HepG2 (cell line): ENCODE measurements around the gene LEAP2. TPM values are rescaled to one million over a fixed set of nuclear protein-coding genes. Genes with fewer than 3 reads are reported as not detected.

Source experiments
- ADNP ChIP-seq: sonication (generic); formaldehyde crosslinking; IDR thresholded peaks from 2 replicates; pipeline ENCODE4 v1.4.0; 2020; ENCODE audit warnings: missing genetic modification reagents
- ASH2L ChIP-seq: fragments of 300-600, 200-600 bp; sonication (generic); IDR thresholded peaks from 2 replicates; pipeline ENCODE4 v1.7.0; 2017; ENCODE audit warnings: low read depth, mild to moderate bottlenecking, moderate library complexity, mixed read lengths, low read length; ENCODE audit not compliant: insufficient read length
- BHLHE40 ChIP-seq: IDR thresholded peaks from 2 replicates; pipeline ENCODE4 v1.6.1; 2011; ENCODE audit warnings: low read length, improper control_type of control experiment
- ETV5 ChIP-seq: IDR thresholded peaks from 2 replicates; pipeline ENCODE4 v1.6.1; 2018; ENCODE audit warnings: missing biosample characterization, missing genetic modification reagents, inconsistent platforms, borderline replicate concordance
- HES4 ChIP-seq: sonication (generic); formaldehyde crosslinking; IDR thresholded peaks from 2 replicates; pipeline ENCODE4 v1.9.0; 2021; ENCODE audit warnings: mild to moderate bottlenecking, missing genetic modification reagents, borderline replicate concordance
- JARID2 ChIP-seq: sonication (generic); formaldehyde crosslinking; IDR thresholded peaks from 2 replicates; pipeline ENCODE4 v1.8.1; 2023; ENCODE audit warnings: missing genetic modification reagents, inconsistent platforms; ENCODE audit not compliant: insufficient replicate concordance
- KDM2A ChIP-seq: sonication (generic); formaldehyde crosslinking; IDR thresholded peaks from 2 replicates; pipeline ENCODE4 v1.4.0; 2020; ENCODE audit warnings: low read depth, missing genetic modification reagents, borderline replicate concordance
- LBX2 ChIP-seq: sonication (generic); formaldehyde crosslinking; IDR thresholded peaks from 2 replicates; pipeline ENCODE4 v1.5.0; 2020; ENCODE audit warnings: missing genetic modification reagents, mild to moderate bottlenecking, borderline replicate concordance
- MIXL1 ChIP-seq: IDR thresholded peaks from 2 replicates; pipeline ENCODE4 v1.6.1; 2016
- NKX3-1 ChIP-seq: sonication (generic); formaldehyde crosslinking; IDR thresholded peaks from 2 replicates; pipeline ENCODE4 v1.5.0; 2020; ENCODE audit warnings: missing genetic modification reagents
- NRL ChIP-seq: sonication (generic); formaldehyde crosslinking; IDR thresholded peaks from 2 replicates; pipeline ENCODE4 v1.5.0; 2020; ENCODE audit warnings: missing genetic modification reagents, mild to moderate bottlenecking, moderate library complexity, borderline replicate concordance
- RBAK ChIP-seq: sonication (generic); formaldehyde crosslinking; IDR thresholded peaks from 2 replicates; pipeline ENCODE4 v1.5.1; 2020; ENCODE audit warnings: mild to moderate bottlenecking, missing genetic modification reagents
- SP140L ChIP-seq: sonication (generic); formaldehyde crosslinking; IDR thresholded peaks from 2 replicates; pipeline ENCODE4 v1.4.0; 2020; ENCODE audit warnings: missing genetic modification reagents, borderline replicate concordance
- TBX2 ChIP-seq: sonication (generic); formaldehyde crosslinking; IDR thresholded peaks from 2 replicates; pipeline ENCODE4 v1.5.0; 2020; ENCODE audit warnings: missing genetic modification reagents, mild to moderate bottlenecking, borderline replicate concordance
- TEAD3 ChIP-seq: optimal IDR thresholded peaks from 2 replicates; pipeline ENCODE3; 2016; ENCODE audit warnings: borderline replicate concordance
- TP53 ChIP-seq: sonication (generic); formaldehyde crosslinking; conservative IDR thresholded peaks from 2 replicates; pipeline ENCODE4 v1.4.0; 2020; ENCODE audit warnings: missing genetic modification reagents
- ZBTB10 ChIP-seq: sonication (generic); formaldehyde crosslinking; IDR thresholded peaks from 2 replicates; pipeline ENCODE4 v1.4.0; 2020; ENCODE audit warnings: missing genetic modification reagents, borderline replicate concordance
- ZFP90 ChIP-seq: sonication (generic); formaldehyde crosslinking; IDR thresholded peaks from 2 replicates; pipeline ENCODE4 v1.8.0; 2022; ENCODE audit warnings: missing genetic modification reagents, mild to moderate bottlenecking, inconsistent platforms, borderline replicate concordance
- ZNF232 ChIP-seq: sonication (generic); formaldehyde crosslinking; IDR thresholded peaks from 2 replicates; pipeline ENCODE4 v1.4.0; 2020; ENCODE audit warnings: missing genetic modification reagents, borderline replicate concordance
- ZNF281 ChIP-seq: sonication (generic); formaldehyde crosslinking; IDR thresholded peaks from 2 replicates; pipeline ENCODE4 v1.4.0; 2020; ENCODE audit warnings: missing genetic modification reagents, borderline replicate concordance
- ZNF350 ChIP-seq: sonication (generic); formaldehyde crosslinking; IDR thresholded peaks from 2 replicates; pipeline ENCODE4 v1.4.0; 2020; ENCODE audit warnings: mild to moderate bottlenecking, low read depth, missing genetic modification reagents, borderline replicate concordance
- ZNF468 ChIP-seq: sonication (generic); formaldehyde crosslinking; IDR thresholded peaks from 2 replicates; pipeline ENCODE4 v1.8.0; 2022; ENCODE audit warnings: mild to moderate bottlenecking, moderate library complexity, missing genetic modification reagents
- ZNF547 ChIP-seq: sonication (generic); formaldehyde crosslinking; IDR thresholded peaks from 2 replicates; pipeline ENCODE4 v1.5.1; 2020; ENCODE audit warnings: mild to moderate bottlenecking, missing genetic modification reagents
- ZNF83 ChIP-seq: sonication (generic); formaldehyde crosslinking; IDR thresholded peaks from 2 replicates; pipeline ENCODE4 v1.4.0; 2020; ENCODE audit warnings: missing genetic modification reagents, mild to moderate bottlenecking, borderline replicate concordance
- polyA plus RNA-seq, 8 experiments: library from polyadenylated mRNA; depleted of rRNA in 3 of 8; stranded (reverse) in 7 of 8; unstranded in 1 of 8; fragments of >200 nt; fragmentation: Illumina TruSeq in 4 of 8; extraction: Trizol in 4 of 8; gene quantifications; 2 replicates each; pipeline versions ENCODE4 v1.2.1 to v1.2.3, GENCODE V29; 2011 to 2016; ENCODE audit warnings: low read depth in 4 of 8, missing spikeins in 1 of 8, mixed read lengths in 1 of 8; ENCODE audit not compliant: insufficient read depth in 1 of 8
- total RNA-seq, 5 experiments: library from RNA; depleted of rRNA; stranded (reverse); fragments of >200 nt; fragmentation: Illumina TruSeq; extraction: Trizol; gene quantifications; 2 replicates each; pipeline ENCODE4 v1.2.3, GENCODE V29; 2016; ENCODE audit warnings: low read depth in 1 of 5

LEAP2 gene
- total and polyA plus RNA-seq, 2 of the 13 experiments (the other 11 are each of a cell fraction or from before 2014, with no cell fraction given), result 23.9 to 51.9 TPM

GRCh38 chr5:132829742-132830435 is 43.6 kb upstream of the LEAP2 start (continued):
- TF ChIP-seq ZNF350 (CRISPR knock-in tag), result no peak; the same call in 1 of the 2 replicates
- peak; percentile 26; the same call in 1 of the 2 replicates for TF ChIP-seq TBX2 (CRISPR knock-in tag)
- peak; percentile 58; the same call in 1 of the 2 replicates for TF ChIP-seq ZFP90
- no peak for TF ChIP-seq ZNF83 (CRISPR knock-in tag)
- peak; percentile 89 for TF ChIP-seq TP53 (CRISPR knock-in tag)
- TF ChIP-seq HES4 (CRISPR knock-in tag), result peak; percentile 55; the same call in 1 of the 2 replicates
- peak; percentile 62 for TF ChIP-seq BHLHE40
- TF ChIP-seq TEAD3 (CRISPR knock-in tag), result peak; percentile 41
- TF ChIP-seq MIXL1 (CRISPR knock-in tag), result no peak
- peak; percentile 82 for TF ChIP-seq KDM2A (CRISPR knock-in tag)
- TF ChIP-seq RBAK (CRISPR knock-in tag), result no peak
- TF ChIP-seq JARID2, result peak; percentile 27
- TF ChIP-seq ETV5 (CRISPR knock-in tag), result no peak
- TF ChIP-seq ADNP (CRISPR knock-in tag), result no peak
- TF ChIP-seq ZNF547 (CRISPR knock-in tag), result peak; percentile 41; the same call in 1 of the 2 replicates
- TF ChIP-seq ZNF281, result no peak
- no peak for TF ChIP-seq LBX2 (CRISPR knock-in tag)
- TF ChIP-seq ZBTB10 (CRISPR knock-in tag), result peak; percentile 37; the same call in 1 of the 2 replicates
- 0 out of 2 replicates have a peak, but pooled peaks have one; percentile 52 for TF ChIP-seq SP140L (CRISPR knock-in tag)
- TF ChIP-seq NRL (CRISPR knock-in tag), result peak; percentile 35; the same call in 1 of the 2 replicates
- TF ChIP-seq NKX3-1 (CRISPR knock-in tag), result peak; percentile 72; the same call in 1 of the 2 replicates
- peak; percentile 53 for TF ChIP-seq ASH2L
- TF ChIP-seq ZNF232 (CRISPR knock-in tag), result 0 out of 2 replicates have a peak, but pooled peaks have one; percentile 70
- 0 out of 2 replicates have a peak, but pooled peaks have one; percentile 28 for TF ChIP-seq ZNF468 (CRISPR knock-in tag)
